K562 (cell line): ENCODE results near the gene ORC1. TPM values are rescaled to one million over a fixed set of nuclear protein-coding genes. Genes with fewer than 3 reads are reported as not detected.
A peak's percentile ranks its signal among the peaks of the same experiment; 100 is the strongest.

ENCODE experiments used
- ELF2 ChIP-seq: fragments of 250-450 bp; sonication (Bioruptor Pico); IDR thresholded peaks from 2 replicates; pipeline ENCODE4 v1.5.0; 2021; ENCODE audit warnings: mild to moderate bottlenecking
- FOXJ2 ChIP-seq: fragments of 200-800 bp; sonication (Bioruptor generic); IDR thresholded peaks from 2 replicates; pipeline ENCODE4 v1.6.1; 2016; ENCODE audit warnings: missing genetic modification characterization, missing compliant biosample characterization
- GABPA ChIP-seq: fragments of 200-800 bp; sonication (Bioruptor generic); conservative IDR thresholded peaks from 2 replicates; pipeline ENCODE4 v1.6.1; 2016; ENCODE audit warnings: low read depth, missing genetic modification characterization, missing compliant biosample characterization
- LEF1 ChIP-seq: fragments of 450-650 bp; IDR thresholded peaks from 2 replicates; pipeline ENCODE4 v1.6.1; 2016; ENCODE audit warnings: mild to moderate bottlenecking
- NCOR1 ChIP-seq: fragments of 450-650 bp; IDR thresholded peaks from 2 replicates; pipeline ENCODE4 v1.6.1; 2016; ENCODE audit warnings: mild to moderate bottlenecking, moderate library complexity
- NFYB ChIP-seq: IDR thresholded peaks from 2 replicates; pipeline ENCODE4 v1.6.1; 2011; ENCODE audit warnings: mild to moderate bottlenecking, moderate library complexity; ENCODE audit not compliant: insufficient read length; ENCODE audit errors: extremely low read depth
- NUFIP1 ChIP-seq: fragments of 450-650 bp; IDR thresholded peaks from 2 replicates; pipeline ENCODE4 v1.6.1; 2018; ENCODE audit not compliant: partially characterized antibody
- PRMT5 ChIP-seq: sonication (generic); formaldehyde crosslinking; IDR thresholded peaks from 2 replicates; pipeline ENCODE4 v1.5.0; 2020; ENCODE audit warnings: missing genetic modification reagents
- RBM25 ChIP-seq: fragments of 200-400 bp; formaldehyde crosslinking; IDR thresholded peaks from 2 replicates; pipeline ENCODE4 v1.6.1; 2018; ENCODE audit warnings: low read length, low read depth, moderate library complexity; ENCODE audit not compliant: severe bottlenecking
- SMAD4 ChIP-seq: fragments of 250-450 bp; sonication (Bioruptor Pico); conservative IDR thresholded peaks from 2 replicates; pipeline ENCODE4 v1.8.0; 2021; ENCODE audit warnings: inconsistent platforms, mild to moderate bottlenecking, moderate library complexity
- SP1 ChIP-seq: sonication (generic); formaldehyde crosslinking; IDR thresholded peaks from 2 replicates; pipeline ENCODE4 v1.8.1; 2022; ENCODE audit warnings: mild to moderate bottlenecking, missing genetic modification reagents
- TAL1 ChIP-seq: fragments of 450-650 bp; IDR thresholded peaks from 2 replicates; pipeline ENCODE4 v1.6.1; 2016; ENCODE audit warnings: mild to moderate bottlenecking
- TRIM28 ChIP-seq: fragments of 450-650 bp; IDR thresholded peaks from 2 replicates; pipeline ENCODE4 v1.6.1; 2017
- ZNF282 ChIP-seq: sonication (generic); formaldehyde crosslinking; IDR thresholded peaks from 2 replicates; pipeline ENCODE4 v1.8.1; 2023; ENCODE audit warnings: missing genetic modification reagents
- ZNF316 ChIP-seq: fragments of 450-650 bp; IDR thresholded peaks from 2 replicates; pipeline ENCODE4 v1.6.1; 2016
- polyA plus RNA-seq, 8 experiments: library from polyadenylated mRNA; depleted of rRNA in 4 of 8; stranded (reverse) in 5 of 8; unstranded in 3 of 8; fragments of >200 nt; fragmentation: Nextera tagmentation in 2 of 8; fragmentation: Illumina TruSeq in 1 of 8; extraction: Ambion mirVana in 2 of 8; extraction: Trizol in 1 of 8; gene quantifications; 2 replicates each; pipeline versions ENCODE4 v1.2.1 to v1.2.3, GENCODE V29; 2011 to 2014; ENCODE audit warnings: inconsistent platforms in 1 of 8, missing spikeins in 1 of 8
- total RNA-seq, 7 experiments: library from RNA; depleted of rRNA in 6 of 7; stranded (reverse); fragments of >200 nt in 6 of 7; fragmentation: Illumina TruSeq in 2 of 7; extraction: Trizol in 2 of 7; gene quantifications; 2 replicates each; pipeline versions ENCODE4 v1.2.1 to v1.2.3, GENCODE V29; 2011 to 2021; ENCODE audit warnings: low replicate concordance in 1 of 7
- TF ChIP-seq, protein P1 (sequence below): fragments of 200-800 bp; sonication (Bioruptor generic); IDR thresholded peaks from 2 replicates; pipeline ENCODE4 v1.6.1; 2017; ENCODE audit warnings: missing genetic modification characterization, missing compliant biosample characterization
- TF ChIP-seq, protein P2 (sequence below): sonication (generic); formaldehyde crosslinking; IDR thresholded peaks from 2 replicates; pipeline ENCODE4 v1.8.1; 2023; ENCODE audit warnings: mild to moderate bottlenecking, missing genetic modification reagents
- TF ChIP-seq, protein P3 (sequence below): fragments of 250-450 bp; sonication (Bioruptor Pico); IDR thresholded peaks from 2 replicates; pipeline ENCODE4 v1.8.0; 2022; ENCODE audit warnings: moderate library complexity, mild to moderate bottlenecking, inconsistent platforms
- TF ChIP-seq, protein P4 (sequence below): IDR thresholded peaks from 2 replicates; pipeline ENCODE4 v1.6.1; 2014; ENCODE audit warnings: antibody characterized with exemption
- TF ChIP-seq, protein P5 (sequence below): sonication (generic); formaldehyde crosslinking; IDR thresholded peaks from 2 replicates; pipeline ENCODE4 v1.8.0; 2022; ENCODE audit warnings: missing genetic modification reagents, mild to moderate bottlenecking, borderline replicate concordance

ORC1 gene
- total and polyA plus RNA-seq, 9 of the 15 experiments (the other 6 are each of a cell fraction or from before 2014, with no cell fraction given) = 26.4 to 91.6 (median 69.7) TPM

DNA sequence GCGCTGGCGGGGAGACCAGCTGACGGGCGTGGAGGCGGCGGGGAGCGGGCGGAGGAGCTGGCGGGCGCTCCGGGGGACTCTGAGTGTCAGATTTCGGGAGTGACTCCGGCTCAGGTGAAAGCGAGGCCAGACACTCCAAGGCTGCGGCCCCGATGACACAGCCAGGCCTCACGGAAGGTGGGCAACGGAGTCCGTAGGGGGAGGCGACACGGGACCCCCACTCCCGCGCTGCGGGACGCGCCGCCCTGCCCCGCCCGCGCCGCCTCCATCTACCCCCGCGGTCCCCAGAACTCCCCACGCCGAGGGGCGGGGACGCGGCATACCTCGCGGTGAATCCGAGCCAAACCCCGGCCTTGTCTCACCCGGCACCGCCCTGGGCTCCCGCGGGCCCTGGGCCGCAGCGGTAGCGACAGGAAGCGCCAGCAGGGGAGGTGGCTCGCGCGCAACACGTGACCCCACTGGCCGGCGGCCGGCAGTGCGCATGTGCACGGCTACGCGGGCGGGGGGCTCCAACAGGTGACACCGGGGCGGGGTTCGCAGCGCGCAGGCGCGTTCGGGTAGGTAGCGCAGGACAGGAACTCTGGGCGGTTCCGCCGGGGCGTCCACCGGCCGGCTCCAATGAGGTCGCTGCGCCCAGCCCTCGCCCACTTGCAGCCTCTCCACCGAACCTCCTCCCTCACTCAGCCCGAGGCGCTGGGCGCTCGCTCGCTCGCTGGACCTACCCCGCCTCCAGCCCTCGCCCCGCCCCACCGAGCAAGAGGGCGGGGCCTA lies 38.3 kb downstream of the ORC1 start, which contains the start of gene CC2D1B (continued):
- TF ChIP-seq TRIM28 (no peak), ZNF316 (no peak), ZNF282 (peak; percentile 84; the same call in 1 of the 2 replicates), RBM25 (no peak), TAL1 (no peak), FOXJ2 (peak; percentile 57; the same call in 1 of the 2 replicates), SP1 (peak; percentile 90; the same call in 1 of the 2 replicates), SMAD4 (CRISPR knock-in tag) (0 out of 2 replicates have a peak, but pooled peaks have one; percentile 36), NCOR1 (no peak), GABPA (tag) (peak; percentile 77), NFYB (peak; percentile 59), PRMT5 (CRISPR knock-in tag) (peak; percentile 80; the same call in 1 of the 2 replicates), NUFIP1 (no peak), ELF2 (peak; percentile 82), LEF1 (0 out of 2 replicates have a peak, but pooled peaks have one; percentile 17)
- TF ChIP-seq, protein P1, sequence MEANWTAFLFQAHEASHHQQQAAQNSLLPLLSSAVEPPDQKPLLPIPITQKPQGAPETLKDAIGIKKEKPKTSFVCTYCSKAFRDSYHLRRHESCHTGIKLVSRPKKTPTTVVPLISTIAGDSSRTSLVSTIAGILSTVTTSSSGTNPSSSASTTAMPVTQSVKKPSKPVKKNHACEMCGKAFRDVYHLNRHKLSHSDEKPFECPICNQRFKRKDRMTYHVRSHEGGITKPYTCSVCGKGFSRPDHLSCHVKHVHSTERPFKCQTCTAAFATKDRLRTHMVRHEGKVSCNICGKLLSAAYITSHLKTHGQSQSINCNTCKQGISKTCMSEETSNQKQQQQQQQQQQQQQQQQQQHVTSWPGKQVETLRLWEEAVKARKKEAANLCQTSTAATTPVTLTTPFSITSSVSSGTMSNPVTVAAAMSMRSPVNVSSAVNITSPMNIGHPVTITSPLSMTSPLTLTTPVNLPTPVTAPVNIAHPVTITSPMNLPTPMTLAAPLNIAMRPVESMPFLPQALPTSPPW (CRISPR knock-in tag) = peak; percentile 93
- TF ChIP-seq, protein P2, sequence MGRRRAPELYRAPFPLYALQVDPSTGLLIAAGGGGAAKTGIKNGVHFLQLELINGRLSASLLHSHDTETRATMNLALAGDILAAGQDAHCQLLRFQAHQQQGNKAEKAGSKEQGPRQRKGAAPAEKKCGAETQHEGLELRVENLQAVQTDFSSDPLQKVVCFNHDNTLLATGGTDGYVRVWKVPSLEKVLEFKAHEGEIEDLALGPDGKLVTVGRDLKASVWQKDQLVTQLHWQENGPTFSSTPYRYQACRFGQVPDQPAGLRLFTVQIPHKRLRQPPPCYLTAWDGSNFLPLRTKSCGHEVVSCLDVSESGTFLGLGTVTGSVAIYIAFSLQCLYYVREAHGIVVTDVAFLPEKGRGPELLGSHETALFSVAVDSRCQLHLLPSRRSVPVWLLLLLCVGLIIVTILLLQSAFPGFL (CRISPR knock-in tag) = no peak
- TF ChIP-seq, protein P3, sequence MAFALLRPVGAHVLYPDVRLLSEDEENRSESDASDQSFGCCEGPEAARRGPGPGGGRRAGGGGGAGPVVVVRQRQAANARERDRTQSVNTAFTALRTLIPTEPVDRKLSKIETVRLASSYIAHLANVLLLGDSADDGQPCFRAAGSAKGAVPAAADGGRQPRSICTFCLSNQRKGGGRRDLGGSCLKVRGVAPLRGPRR = no peak
- TF ChIP-seq, protein P4, sequence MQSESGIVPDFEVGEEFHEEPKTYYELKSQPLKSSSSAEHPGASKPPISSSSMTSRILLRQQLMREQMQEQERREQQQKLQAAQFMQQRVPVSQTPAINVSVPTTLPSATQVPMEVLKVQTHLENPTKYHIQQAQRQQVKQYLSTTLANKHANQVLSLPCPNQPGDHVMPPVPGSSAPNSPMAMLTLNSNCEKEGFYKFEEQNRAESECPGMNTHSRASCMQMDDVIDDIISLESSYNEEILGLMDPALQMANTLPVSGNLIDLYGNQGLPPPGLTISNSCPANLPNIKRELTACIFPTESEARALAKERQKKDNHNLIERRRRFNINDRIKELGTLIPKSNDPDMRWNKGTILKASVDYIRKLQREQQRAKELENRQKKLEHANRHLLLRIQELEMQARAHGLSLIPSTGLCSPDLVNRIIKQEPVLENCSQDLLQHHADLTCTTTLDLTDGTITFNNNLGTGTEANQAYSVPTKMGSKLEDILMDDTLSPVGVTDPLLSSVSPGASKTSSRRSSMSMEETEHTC = peak; percentile 97
- TF ChIP-seq, protein P5, sequence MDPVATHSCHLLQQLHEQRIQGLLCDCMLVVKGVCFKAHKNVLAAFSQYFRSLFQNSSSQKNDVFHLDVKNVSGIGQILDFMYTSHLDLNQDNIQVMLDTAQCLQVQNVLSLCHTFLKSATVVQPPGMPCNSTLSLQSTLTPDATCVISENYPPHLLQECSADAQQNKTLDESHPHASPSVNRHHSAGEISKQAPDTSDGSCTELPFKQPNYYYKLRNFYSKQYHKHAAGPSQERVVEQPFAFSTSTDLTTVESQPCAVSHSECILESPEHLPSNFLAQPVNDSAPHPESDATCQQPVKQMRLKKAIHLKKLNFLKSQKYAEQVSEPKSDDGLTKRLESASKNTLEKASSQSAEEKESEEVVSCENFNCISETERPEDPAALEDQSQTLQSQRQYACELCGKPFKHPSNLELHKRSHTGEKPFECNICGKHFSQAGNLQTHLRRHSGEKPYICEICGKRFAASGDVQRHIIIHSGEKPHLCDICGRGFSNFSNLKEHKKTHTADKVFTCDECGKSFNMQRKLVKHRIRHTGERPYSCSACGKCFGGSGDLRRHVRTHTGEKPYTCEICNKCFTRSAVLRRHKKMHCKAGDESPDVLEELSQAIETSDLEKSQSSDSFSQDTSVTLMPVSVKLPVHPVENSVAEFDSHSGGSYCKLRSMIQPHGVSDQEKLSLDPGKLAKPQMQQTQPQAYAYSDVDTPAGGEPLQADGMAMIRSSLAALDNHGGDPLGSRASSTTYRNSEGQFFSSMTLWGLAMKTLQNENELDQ (CRISPR knock-in tag) = peak; percentile 90
